ENCODE data around the gene NINJ1. TPM values are rescaled to one million over a fixed set of nuclear protein-coding genes. Genes with fewer than 3 reads are reported as not detected.

The NINJ1 gene
- total and polyA plus RNA-seq, 2 donors (not counting 3 experiments of a cell fraction or from before 2014, with no cell fraction given): 31.5 to 57.7 TPM

DNA sequence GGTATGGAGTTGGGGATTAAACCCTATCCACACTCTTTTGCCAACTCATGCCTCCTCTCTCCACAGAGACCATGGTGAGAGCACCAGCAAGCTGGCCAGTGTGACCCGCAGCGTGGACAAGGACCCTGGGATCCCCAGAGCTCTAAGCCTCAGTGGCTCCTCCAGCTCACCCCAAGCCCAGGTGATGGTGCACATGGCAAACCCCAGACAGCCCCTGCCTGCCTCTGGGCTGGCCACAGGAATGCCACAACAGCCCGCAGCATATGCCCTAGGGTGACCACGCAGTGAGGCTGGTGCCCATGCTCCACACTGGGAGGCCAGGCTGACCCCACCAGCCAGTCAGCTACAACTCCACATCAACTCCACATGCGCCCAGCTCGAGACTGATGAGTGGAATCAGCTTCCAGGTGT, 49.6 kb downstream of the NINJ1 start:
- H3K9me1 ChIP-seq (replicated peaks; ENCODE audit: control insufficient read depth, extremely low read depth, insufficient read depth, low read length): no peaks in the 10 kb centered on the region
- H3K9ac ChIP-seq (replicated peaks; ENCODE audit: extremely low read depth, insufficient read depth, low read length): no peak overlapping the region
- no peak overlapping the region for H3K27ac ChIP-seq (ENCODE audit: insufficient read depth, low read depth, low read length)
- ChIA-PET POLR2A (no interaction called here), CTCF (no interaction called here)
- FAIRE-seq (no peak), DNase-seq (ENCODE audit: low read depth, low spot score) (no peak)
- no peaks in the 10 kb centered on the region for H3K4me1 ChIP-seq (ENCODE audit: control insufficient read depth, extremely low read depth, insufficient read depth, low read length)
- H3K4me2 ChIP-seq (ENCODE audit: insufficient read depth, low read length): no peak overlapping the region
- no peaks in the 10 kb centered on the region for H3K9me3 ChIP-seq (replicated peaks; ENCODE audit: control insufficient read depth, insufficient read depth, low read length)
- no peak overlapping the region for H3K4me3 ChIP-seq (replicated peaks in 1 of 3; ENCODE audit: insufficient read depth in 1 of 3, low read depth in 1 of 3, low read length in 3 of 3)
- H3K27me3 ChIP-seq (ENCODE audit: control insufficient read depth in 2 of 2, insufficient read depth in 2 of 2, low read length in 2 of 2): no peaks in the 10 kb centered on the region
- TF ChIP-seq EZH2 (IDR thresholded peaks at IDR 0.05; ENCODE audit: borderline replicate concordance, low read depth, low read length, severe bottlenecking): no peak
- TF ChIP-seq, protein P1, sequence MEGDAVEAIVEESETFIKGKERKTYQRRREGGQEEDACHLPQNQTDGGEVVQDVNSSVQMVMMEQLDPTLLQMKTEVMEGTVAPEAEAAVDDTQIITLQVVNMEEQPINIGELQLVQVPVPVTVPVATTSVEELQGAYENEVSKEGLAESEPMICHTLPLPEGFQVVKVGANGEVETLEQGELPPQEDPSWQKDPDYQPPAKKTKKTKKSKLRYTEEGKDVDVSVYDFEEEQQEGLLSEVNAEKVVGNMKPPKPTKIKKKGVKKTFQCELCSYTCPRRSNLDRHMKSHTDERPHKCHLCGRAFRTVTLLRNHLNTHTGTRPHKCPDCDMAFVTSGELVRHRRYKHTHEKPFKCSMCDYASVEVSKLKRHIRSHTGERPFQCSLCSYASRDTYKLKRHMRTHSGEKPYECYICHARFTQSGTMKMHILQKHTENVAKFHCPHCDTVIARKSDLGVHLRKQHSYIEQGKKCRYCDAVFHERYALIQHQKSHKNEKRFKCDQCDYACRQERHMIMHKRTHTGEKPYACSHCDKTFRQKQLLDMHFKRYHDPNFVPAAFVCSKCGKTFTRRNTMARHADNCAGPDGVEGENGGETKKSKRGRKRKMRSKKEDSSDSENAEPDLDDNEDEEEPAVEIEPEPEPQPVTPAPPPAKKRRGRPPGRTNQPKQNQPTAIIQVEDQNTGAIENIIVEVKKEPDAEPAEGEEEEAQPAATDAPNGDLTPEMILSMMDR (IDR thresholded peaks at IDR 0.05; ENCODE audit: extremely low read depth in 1 of 2, insufficient read depth in 1 of 2, low read depth in 1 of 2, low read length in 2 of 2): no peak
- TF ChIP-seq GATA2 (IDR thresholded peaks at IDR 0.05; ENCODE audit: insufficient read depth, insufficient read length, low read depth, low read length): no peak
- no peak for TF ChIP-seq FOS (IDR thresholded peaks at IDR 0.05; ENCODE audit: borderline replicate concordance, insufficient read depth, low read length)
- TF ChIP-seq JUN (IDR thresholded peaks at IDR 0.05; ENCODE audit: borderline replicate concordance, insufficient read depth, insufficient read length, low read depth): no peak
- TF ChIP-seq, protein P2, sequence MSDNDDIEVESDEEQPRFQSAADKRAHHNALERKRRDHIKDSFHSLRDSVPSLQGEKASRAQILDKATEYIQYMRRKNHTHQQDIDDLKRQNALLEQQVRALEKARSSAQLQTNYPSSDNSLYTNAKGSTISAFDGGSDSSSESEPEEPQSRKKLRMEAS (IDR thresholded peaks at IDR 0.05; ENCODE audit: insufficient read depth, insufficient read length): no peak
- no peak for TF ChIP-seq POLR2AphosphoS5 (IDR thresholded peaks at IDR 0.05; ENCODE audit: insufficient read depth, low read depth, low read length)
- TF ChIP-seq POLR2A (IDR thresholded peaks at IDR 0.05; ENCODE audit: low read depth, low read length): no peak
- no peak for TF ChIP-seq MYC (IDR thresholded peaks at IDR 0.05; ENCODE audit: low read depth, low read length)
- no peak overlapping the region for H2AFZ ChIP-seq (ENCODE audit: low read depth, low read length)
- H3K79me2 ChIP-seq (ENCODE audit: control insufficient read depth, insufficient read depth, low read length): no peaks in the 10 kb centered on the region
- intact Hi-C loops (cut with micrococcal nuclease) (no loop called here), dilution Hi-C loops (cut with MboI; ENCODE audit: extremely low pct_ligation_motif_present, low sequenced_read_pairs) (no loop called here)
- BruUV-seq (replicated peaks): no TSS peak
- H4K20me1 ChIP-seq (replicated peaks; ENCODE audit: control insufficient read depth, extremely low read depth, insufficient read depth, low read length): no peaks in the 10 kb centered on the region
- no peaks in the 10 kb centered on the region for H3K36me3 ChIP-seq (ENCODE audit: control insufficient read depth in 2 of 2, extremely low read depth in 1 of 2, insufficient read depth in 2 of 2, low read length in 2 of 2)
